HG02642 (cell line): ENCODE results near the gene RASSF3.

Experiments used
- ATAC-seq: cut with Tn5 transposase; IDR thresholded peaks from one replicate; pipeline ENCODE4 v1.9.1; 2021; ENCODE audit warnings: mild to moderate bottlenecking; ENCODE audit not compliant: unreplicated experiment, poor library complexity

Gene RASSF3

DNA sequence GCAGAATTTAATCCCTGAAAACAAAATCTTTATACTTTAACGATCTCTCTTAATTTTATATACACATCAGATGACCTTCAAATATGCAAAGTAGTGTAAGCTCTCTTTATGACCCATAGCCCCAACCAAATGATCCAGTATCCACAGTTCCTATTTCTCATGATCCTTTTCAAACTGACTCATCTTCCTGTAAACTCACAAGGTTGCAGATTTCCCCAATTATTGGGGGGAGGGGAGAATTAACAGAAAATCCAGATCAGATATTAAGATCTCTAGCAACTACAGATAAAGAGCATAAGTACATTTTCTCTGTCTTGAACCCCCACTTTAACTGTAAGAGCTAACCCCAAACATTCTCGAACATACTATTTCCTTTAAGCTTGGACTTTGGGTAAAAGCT is 136.4 kb downstream of the RASSF3 start:
- no peak for ATAC-seq
